Gastroesophageal sphincter (tissue), 4 donors: ENCODE results near the gene NOS1AP. TPM values are rescaled to one million over a fixed set of nuclear protein-coding genes. Genes with fewer than 3 reads are reported as not detected.

ENCODE experiments used
- ATAC-seq: fragments of 150-250 bp; one replicate; pipeline ENCODE4 v1.9.1; 2016; ENCODE audit warnings: mild to moderate bottlenecking, moderate library complexity
- H3K27ac ChIP-seq, 4 donors: fragments of 200-600 bp; sonication (generic) in 3 of 4; 1 replicate in 3 of 4; 2 replicates in 1 of 4; pipeline ENCODE4 v1.5.1; 2016 to 2019
- H3K27me3 ChIP-seq: fragments of 200-600 bp; sonication (generic); one replicate; pipeline ENCODE4 v1.5.1; 2019
- H3K36me3 ChIP-seq, 2 donors: fragments of 200-600 bp; sonication (generic); one replicate each; pipeline ENCODE4 v1.5.1; 2019; ENCODE audit warnings: control low read depth in 1 of 2
- H3K4me1 ChIP-seq, 3 donors: fragments of 200-600 bp; sonication (generic); 1 replicate in 2 of 3; 2 replicates in 1 of 3; pipeline ENCODE4 v1.5.1; 2016 to 2019; ENCODE audit warnings: control low read depth in 2 of 3
- H3K4me3 ChIP-seq, 2 donors: fragments of 200-600 bp; sonication (generic); one replicate each; pipeline ENCODE4 v1.5.1; 2019; ENCODE audit warnings: mild to moderate bottlenecking in 1 of 2, moderate library complexity in 1 of 2
- H3K9me3 ChIP-seq, 3 donors: fragments of 200-600 bp; sonication (generic); one replicate each; pipeline ENCODE4 v1.5.1; 2017 to 2019; ENCODE audit warnings: control low read depth in 2 of 3
- EP300 ChIP-seq: sonication (generic); formaldehyde crosslinking; IDR thresholded peaks from one replicate; pipeline ENCODE4 v1.6.1; 2017; ENCODE audit warnings: antibody characterized with exemption, mild to moderate bottlenecking
- POLR2A ChIP-seq, 2 donors: fragments of 450-650 bp; IDR thresholded peaks; one replicate each; pipeline ENCODE4 v1.6.1; 2017; ENCODE audit warnings: antibody characterized with exemption in 2 of 2, mild to moderate bottlenecking in 2 of 2, moderate library complexity in 1 of 2
- POLR2AphosphoS5 ChIP-seq: sonication (generic); formaldehyde crosslinking; IDR thresholded peaks from one replicate; pipeline ENCODE4 v1.6.1; 2017; ENCODE audit warnings: antibody characterized with exemption
- WGBS, 2 donors: methylation state at CpG; one replicate each; pipeline ENCODE4 v1.1.5; 2018; ENCODE audit warnings: low coverage in 1 of 2; 5-methylcytosine and 5-hydroxymethylcytosine counted together
- total RNA-seq, 4 donors: library from RNA; depleted of rRNA; stranded (reverse); fragments of >200 nt; gene quantifications; one replicate each; pipeline ENCODE4 v1.1.0, GENCODE V29; 2016
- TF ChIP-seq, protein P1 (sequence below), 4 experiments: fragments of 200-600 bp in 2 of 4; fragments of 450-650 bp in 2 of 4; sonication (generic) in 1 of 4; IDR thresholded peaks; one replicate each; pipeline ENCODE4 v1.5.1; 2017 to 2019; ENCODE audit warnings: antibody characterized with exemption in 4 of 4, mild to moderate bottlenecking in 2 of 4, moderate library complexity in 2 of 4

The NOS1AP gene
- total RNA-seq, 4 donors from 2014 or later = 3.5 to 7.8 (median 4.1) TPM

DNA sequence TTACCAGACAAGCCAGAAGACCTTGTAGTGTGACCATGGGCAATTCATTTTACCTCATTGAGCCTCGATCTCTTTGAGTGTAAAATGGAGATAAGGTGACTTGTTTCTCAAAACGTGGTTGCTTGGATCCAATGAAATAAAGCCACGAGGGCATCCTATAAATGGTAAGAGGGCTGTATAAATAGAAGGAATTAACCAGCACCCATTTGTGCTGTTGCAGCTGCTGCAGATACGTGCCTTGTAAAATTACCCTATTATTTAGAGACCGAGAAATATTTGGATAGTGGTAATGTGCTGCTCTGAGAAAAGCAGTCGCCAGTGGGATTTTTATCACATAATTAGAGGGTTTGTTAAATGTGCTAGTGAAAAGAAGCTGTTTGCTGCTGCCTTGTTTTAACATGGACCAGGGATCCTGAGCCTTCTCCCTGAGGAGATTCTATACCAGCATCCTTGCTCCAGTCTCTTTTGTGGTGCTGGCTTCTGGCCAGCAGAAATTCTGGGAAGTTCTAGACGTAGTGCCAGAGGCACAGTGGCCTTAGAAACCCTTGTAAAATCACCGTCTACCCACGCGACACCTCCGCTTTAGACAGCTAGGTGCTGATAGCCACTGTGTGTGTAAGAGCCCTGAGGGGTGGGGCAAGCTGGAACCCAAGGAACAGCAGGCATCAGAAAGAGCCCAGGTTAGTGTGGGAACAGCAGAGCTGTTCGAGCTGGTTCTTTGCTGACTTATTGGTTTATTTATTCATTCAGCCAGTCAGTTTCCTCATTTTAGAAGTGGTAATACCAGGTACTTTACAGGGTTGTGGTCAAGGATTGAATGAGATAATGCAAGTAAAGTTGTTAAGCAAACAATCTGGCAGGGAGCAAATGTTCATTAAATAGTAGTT is 137.5 kb downstream of the NOS1AP start:
- 36 to 42% methylated on average over 6 to 12 of the region's 12 CpGs for WGBS, 2 donors
- no peaks in the 10 kb centered on the region for H3K36me3 ChIP-seq
- no peaks in the 10 kb centered on the region for H3K9me3 ChIP-seq
- H3K4me3 ChIP-seq = no peak overlapping the region
- peak overlapping the region; percentile 47 to 77 (median 66) for H3K27ac ChIP-seq
- ATAC-seq = no peak
- H3K27me3 ChIP-seq = no peaks in the 10 kb centered on the region
- peaks cover 3 to 62% (median 4%) of the 10 kb centered on the region in 3 donors for H3K4me1 ChIP-seq
- no peak for TF ChIP-seq EP300
- TF ChIP-seq, protein P1, sequence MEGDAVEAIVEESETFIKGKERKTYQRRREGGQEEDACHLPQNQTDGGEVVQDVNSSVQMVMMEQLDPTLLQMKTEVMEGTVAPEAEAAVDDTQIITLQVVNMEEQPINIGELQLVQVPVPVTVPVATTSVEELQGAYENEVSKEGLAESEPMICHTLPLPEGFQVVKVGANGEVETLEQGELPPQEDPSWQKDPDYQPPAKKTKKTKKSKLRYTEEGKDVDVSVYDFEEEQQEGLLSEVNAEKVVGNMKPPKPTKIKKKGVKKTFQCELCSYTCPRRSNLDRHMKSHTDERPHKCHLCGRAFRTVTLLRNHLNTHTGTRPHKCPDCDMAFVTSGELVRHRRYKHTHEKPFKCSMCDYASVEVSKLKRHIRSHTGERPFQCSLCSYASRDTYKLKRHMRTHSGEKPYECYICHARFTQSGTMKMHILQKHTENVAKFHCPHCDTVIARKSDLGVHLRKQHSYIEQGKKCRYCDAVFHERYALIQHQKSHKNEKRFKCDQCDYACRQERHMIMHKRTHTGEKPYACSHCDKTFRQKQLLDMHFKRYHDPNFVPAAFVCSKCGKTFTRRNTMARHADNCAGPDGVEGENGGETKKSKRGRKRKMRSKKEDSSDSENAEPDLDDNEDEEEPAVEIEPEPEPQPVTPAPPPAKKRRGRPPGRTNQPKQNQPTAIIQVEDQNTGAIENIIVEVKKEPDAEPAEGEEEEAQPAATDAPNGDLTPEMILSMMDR (IDR thresholded peaks at IDR 0.05) = peak in 1 of 4 experiments; percentile 9
- peak; percentile 77 for TF ChIP-seq POLR2AphosphoS5
- no peak for TF ChIP-seq POLR2A (IDR thresholded peaks at IDR 0.05)

DNA sequence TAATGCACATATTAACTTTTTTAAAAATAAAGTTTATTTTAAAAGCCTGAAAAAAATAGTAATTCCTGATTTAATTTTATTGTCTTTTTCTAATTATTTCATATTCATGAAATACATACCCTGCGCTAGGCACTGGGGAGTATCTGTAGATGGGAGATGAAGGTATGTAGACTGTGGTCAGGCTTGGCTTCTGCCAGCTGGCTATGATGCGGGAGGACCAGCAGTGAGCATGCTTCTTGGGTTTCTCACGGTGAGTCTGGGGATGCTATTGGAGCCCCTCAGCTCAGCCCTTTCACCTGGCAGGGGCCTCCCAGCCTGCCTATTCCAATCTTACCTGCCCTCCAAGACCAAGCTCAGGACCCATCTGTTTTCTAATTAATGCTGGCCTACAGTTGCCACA is 138.4 kb downstream of the NOS1AP start:
- TF ChIP-seq POLR2A (IDR thresholded peaks at IDR 0.05) (no peak), POLR2AphosphoS5 (no peak), EP300 (no peak)
- TF ChIP-seq, protein P1 (IDR thresholded peaks at IDR 0.05) = no peak
- Histone ChIP-seq H3K36me3 (no peaks in the 10 kb centered on the region), H3K4me3 (no peak overlapping the region), H3K9me3 (no peaks in the 10 kb centered on the region), H3K27me3 (no peaks in the 10 kb centered on the region), H3K27ac (peak overlapping the region in 1 of 4 donors; percentile 77), H3K4me1 (peaks cover 4 to 70% (median 9%) of the 10 kb centered on the region in 3 donors)
- WGBS, 2 donors = 97 to 100% methylated on average over 2 to 3 of the region's 3 CpGs
- ATAC-seq = no peak

DNA sequence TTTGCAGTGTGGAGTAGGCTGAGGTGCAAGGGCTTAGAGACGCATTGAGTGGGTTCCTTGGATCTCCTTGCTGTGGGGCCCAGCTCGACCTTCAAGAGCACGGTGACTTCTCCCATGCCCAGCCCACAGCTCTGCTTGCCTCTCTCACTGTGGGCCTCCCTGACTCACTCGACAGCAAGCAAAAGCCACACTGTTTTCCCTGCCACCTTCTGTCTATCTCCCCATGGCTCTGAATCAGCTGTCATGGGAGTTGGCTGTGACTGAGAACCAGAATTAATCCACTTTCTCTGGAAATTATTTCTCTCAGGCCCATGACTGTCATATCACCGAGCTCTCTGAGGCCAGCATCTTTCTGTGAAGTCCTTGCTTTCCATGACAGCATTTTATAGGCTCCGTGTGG is 140.7 kb downstream of the NOS1AP start:
- no peaks in the 10 kb centered on the region for H3K9me3 ChIP-seq
- WGBS, 2 donors = 50 to 71% methylated on average over 2 to 4 of the region's 6 CpGs
- H3K27ac ChIP-seq = no peak overlapping the region
- peaks cover 8 to 92% (median 13%) of the 10 kb centered on the region in 3 donors for H3K4me1 ChIP-seq
- H3K36me3 ChIP-seq = no peaks in the 10 kb centered on the region
- H3K4me3 ChIP-seq = no peak overlapping the region
- no peak for ATAC-seq
- TF ChIP-seq POLR2AphosphoS5 = no peak
- no peak for TF ChIP-seq EP300
- no peak for TF ChIP-seq POLR2A (IDR thresholded peaks at IDR 0.05)
- TF ChIP-seq, protein P1 (IDR thresholded peaks at IDR 0.05) = no peak
- H3K27me3 ChIP-seq = no peaks in the 10 kb centered on the region

DNA sequence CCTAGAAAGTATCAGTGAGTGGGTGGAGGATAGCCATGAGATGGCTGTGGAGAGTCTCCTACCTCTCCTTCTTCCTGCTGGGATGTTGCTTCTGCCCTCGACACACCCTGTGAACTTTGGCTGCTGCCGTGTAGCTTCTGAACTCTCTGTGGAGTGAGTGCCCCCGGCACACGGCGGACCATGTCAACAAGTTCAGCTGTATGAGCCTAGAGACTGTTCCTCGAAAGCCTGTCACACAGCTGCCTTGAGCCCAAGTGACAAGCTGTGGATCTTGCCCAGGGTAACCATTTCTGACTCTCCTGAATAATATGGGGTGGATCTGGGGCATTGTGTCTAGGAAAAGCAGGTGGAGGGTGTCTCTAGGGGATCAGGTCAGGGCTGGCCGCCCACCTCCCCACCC is 143.2 kb downstream of the NOS1AP start:
- peak overlapping the region; percentile 57 to 73 (median 70) for H3K27ac ChIP-seq
- no peak for ATAC-seq
- no peaks in the 10 kb centered on the region for H3K27me3 ChIP-seq
- WGBS, 2 donors = 67 to 83% methylated on average over 1 of the region's 7 CpGs
- TF ChIP-seq, protein P1 (IDR thresholded peaks at IDR 0.05) = no peak
- TF ChIP-seq POLR2A (IDR thresholded peaks at IDR 0.05) = no peak
- no peak for TF ChIP-seq POLR2AphosphoS5
- no peak for TF ChIP-seq EP300
- H3K4me1 ChIP-seq = peaks cover 7 to 94% (median 13%) of the 10 kb centered on the region in 3 donors
- H3K4me3 ChIP-seq = no peak overlapping the region
- H3K9me3 ChIP-seq = no peaks in the 10 kb centered on the region
- H3K36me3 ChIP-seq = no peaks in the 10 kb centered on the region
